DND-41 (cell line): Measurements from ENCODE around the gene EIF5B.

Source experiments
- EZH2 ChIP-seq: IDR thresholded peaks from 3 replicates; pipeline ENCODE4 v1.6.1; 2012; ENCODE audit warnings: borderline replicate concordance, low read depth, mild to moderate bottlenecking, moderate library complexity, low read length, inconsistent platforms; ENCODE audit not compliant: severe bottlenecking
- TF ChIP-seq, protein P1 (sequence below): IDR thresholded peaks from 2 replicates; pipeline ENCODE4 v1.5.1; 2012; ENCODE audit warnings: borderline replicate concordance, low read length, moderate library complexity, mild to moderate bottlenecking; ENCODE audit not compliant: poor library complexity, severe bottlenecking; ENCODE audit errors: extremely low read depth

- TF ChIP-seq, protein P1, sequence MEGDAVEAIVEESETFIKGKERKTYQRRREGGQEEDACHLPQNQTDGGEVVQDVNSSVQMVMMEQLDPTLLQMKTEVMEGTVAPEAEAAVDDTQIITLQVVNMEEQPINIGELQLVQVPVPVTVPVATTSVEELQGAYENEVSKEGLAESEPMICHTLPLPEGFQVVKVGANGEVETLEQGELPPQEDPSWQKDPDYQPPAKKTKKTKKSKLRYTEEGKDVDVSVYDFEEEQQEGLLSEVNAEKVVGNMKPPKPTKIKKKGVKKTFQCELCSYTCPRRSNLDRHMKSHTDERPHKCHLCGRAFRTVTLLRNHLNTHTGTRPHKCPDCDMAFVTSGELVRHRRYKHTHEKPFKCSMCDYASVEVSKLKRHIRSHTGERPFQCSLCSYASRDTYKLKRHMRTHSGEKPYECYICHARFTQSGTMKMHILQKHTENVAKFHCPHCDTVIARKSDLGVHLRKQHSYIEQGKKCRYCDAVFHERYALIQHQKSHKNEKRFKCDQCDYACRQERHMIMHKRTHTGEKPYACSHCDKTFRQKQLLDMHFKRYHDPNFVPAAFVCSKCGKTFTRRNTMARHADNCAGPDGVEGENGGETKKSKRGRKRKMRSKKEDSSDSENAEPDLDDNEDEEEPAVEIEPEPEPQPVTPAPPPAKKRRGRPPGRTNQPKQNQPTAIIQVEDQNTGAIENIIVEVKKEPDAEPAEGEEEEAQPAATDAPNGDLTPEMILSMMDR: no peak
- TF ChIP-seq EZH2: no peak
These were observed 111.4 kb downstream of the EIF5B start for GRCh38 chr2:99448556-99448955.
